ACC112 (cell line): ENCODE results near the gene RIOK1.

Source experiments
- H2AFZ ChIP-seq: fragments of 200-600 bp; sonication (generic); one replicate; pipeline ENCODE4 v1.6.0; 2017; ENCODE audit warnings: antibody characterized with exemption, low read length; ENCODE audit not compliant: unreplicated experiment
- H3K27ac ChIP-seq: fragments of 200-600 bp; sonication (generic); 2 replicates; pipeline ENCODE4 v1.5.1; 2014; ENCODE audit warnings: low read depth, mild to moderate bottlenecking, antibody characterized with exemption, low read length, moderate library complexity
- H3K27me3 ChIP-seq: fragments of 200-600 bp; sonication (generic); 2 replicates; pipeline ENCODE4 v1.6.1; 2014; ENCODE audit warnings: mild to moderate bottlenecking, antibody characterized with exemption, low read length, moderate library complexity, mixed read lengths; ENCODE audit not compliant: insufficient read depth
- H3K36me3 ChIP-seq: fragments of 200-600 bp; sonication (generic); 2 replicates; pipeline ENCODE4 v1.6.1; 2016; ENCODE audit warnings: mild to moderate bottlenecking, antibody characterized with exemption, low read length, moderate library complexity, mixed read lengths; ENCODE audit not compliant: insufficient read depth
- H3K4me1 ChIP-seq: fragments of 200-600 bp; sonication (generic); one replicate; pipeline ENCODE4 v1.6.1; 2016; ENCODE audit warnings: low read length, mixed read lengths; ENCODE audit not compliant: insufficient read depth, unreplicated experiment, control insufficient read depth
- H3K4me3 ChIP-seq: fragments of 200-600 bp; sonication (generic); 2 replicates; pipeline ENCODE4 v1.5.1; 2014; ENCODE audit warnings: mild to moderate bottlenecking, low read depth, low read length
- H3K79me2 ChIP-seq: fragments of 200-600 bp; sonication (generic); one replicate; pipeline ENCODE4 v1.6.0; 2016; ENCODE audit warnings: low read length; ENCODE audit not compliant: control insufficient read depth, unreplicated experiment, insufficient read depth

RIOK1 gene

DNA sequence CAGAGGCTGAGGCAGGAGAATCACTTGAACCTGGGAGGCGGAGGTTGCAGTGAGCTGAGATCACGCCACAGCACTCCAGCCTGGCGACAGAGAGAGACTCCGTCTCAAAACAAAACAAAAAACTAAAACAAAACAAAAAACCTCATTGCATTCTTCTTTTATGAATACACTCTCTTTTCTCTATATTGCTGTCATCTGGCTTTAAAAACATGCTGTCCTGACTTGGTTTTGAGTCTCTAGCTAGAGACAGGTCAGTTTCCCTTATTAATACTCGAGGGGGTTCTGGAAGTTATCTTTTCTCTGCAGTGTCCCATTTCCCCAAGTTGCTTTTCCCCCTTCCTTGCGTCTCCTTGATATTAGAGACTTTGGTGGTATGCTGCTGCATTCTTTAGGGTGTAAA, 50.9 kb downstream of the RIOK1 start:
- H3K79me2 ChIP-seq, result no peaks in the 10 kb centered on the region
- no peak overlapping the region for H2AFZ ChIP-seq
- no peak overlapping the region for H3K4me3 ChIP-seq
- H3K27me3 ChIP-seq, result no peaks in the 10 kb centered on the region
- H3K4me1 ChIP-seq, result peaks cover 7% of the 10 kb centered on the region
- H3K36me3 ChIP-seq, result no peaks in the 10 kb centered on the region
- no peak overlapping the region for H3K27ac ChIP-seq

DNA sequence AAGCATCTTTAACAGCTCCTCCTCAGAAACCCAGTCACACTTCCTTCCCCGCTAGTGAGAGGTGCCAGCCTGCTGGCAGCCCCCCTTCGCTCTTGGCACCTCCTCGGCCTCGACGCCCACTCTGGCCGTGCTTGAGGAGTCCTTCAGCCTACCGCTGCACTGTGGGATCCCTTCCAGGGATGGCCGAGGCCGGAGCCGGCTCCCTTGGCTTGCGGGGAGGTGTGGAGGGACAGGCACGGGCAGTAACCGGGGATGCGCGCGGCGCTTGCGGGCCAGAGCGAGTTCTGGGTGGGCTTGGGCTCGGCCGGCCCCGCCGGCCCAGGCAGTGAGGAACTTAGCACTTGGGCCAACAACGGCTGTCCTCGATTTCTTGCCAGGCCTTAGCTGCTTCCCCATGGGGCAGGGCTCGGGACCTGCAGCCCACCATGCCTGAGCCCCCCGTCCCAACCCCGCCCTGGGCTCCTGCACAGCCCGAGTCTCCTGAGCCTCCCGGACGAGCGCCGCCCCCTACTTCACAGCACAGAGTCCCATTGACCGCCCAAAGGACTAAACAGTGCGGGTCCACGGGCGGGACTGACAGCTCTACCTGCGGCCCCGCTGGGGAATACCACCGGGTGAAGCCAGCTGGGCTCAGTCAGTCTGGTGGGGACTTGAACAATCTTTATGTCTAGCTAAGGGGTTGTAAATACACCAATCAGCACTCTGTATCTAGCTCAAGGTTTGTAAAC, 51.6 kb downstream of the RIOK1 start:
- H3K36me3 ChIP-seq, result no peaks in the 10 kb centered on the region
- no peaks in the 10 kb centered on the region for H3K79me2 ChIP-seq
- no peak overlapping the region for H2AFZ ChIP-seq
- no peak overlapping the region for H3K4me3 ChIP-seq
- no peak overlapping the region for H3K27ac ChIP-seq
- H3K27me3 ChIP-seq, result no peaks in the 10 kb centered on the region
- H3K4me1 ChIP-seq, result peaks cover 8% of the 10 kb centered on the region

DNA sequence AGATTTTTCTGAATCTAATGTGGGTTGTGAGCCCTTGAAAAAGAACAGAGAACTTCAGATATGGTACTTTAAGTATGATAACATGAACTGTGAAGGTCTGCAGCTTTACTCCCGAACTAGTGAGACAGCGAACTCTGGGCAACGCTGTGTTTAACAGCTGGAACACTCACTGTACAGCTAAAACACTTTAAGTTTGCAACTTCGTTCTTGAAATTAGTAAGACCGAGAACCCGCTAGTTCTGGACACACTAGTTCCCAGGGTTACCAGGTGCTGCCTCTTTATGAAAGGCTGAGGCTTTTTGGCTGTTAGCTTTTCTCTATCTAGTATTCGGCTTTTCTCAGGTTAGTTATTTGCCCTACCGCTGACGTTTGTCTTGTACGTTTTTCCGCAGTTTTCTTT, 52.9 kb downstream of the RIOK1 start:
- Histone ChIP-seq H3K36me3 (no peaks in the 10 kb centered on the region), H3K27me3 (no peaks in the 10 kb centered on the region), H3K79me2 (no peaks in the 10 kb centered on the region), H3K27ac (no peak overlapping the region), H2AFZ (no peak overlapping the region), H3K4me1 (peaks cover 8% of the 10 kb centered on the region), H3K4me3 (no peak overlapping the region)

DNA sequence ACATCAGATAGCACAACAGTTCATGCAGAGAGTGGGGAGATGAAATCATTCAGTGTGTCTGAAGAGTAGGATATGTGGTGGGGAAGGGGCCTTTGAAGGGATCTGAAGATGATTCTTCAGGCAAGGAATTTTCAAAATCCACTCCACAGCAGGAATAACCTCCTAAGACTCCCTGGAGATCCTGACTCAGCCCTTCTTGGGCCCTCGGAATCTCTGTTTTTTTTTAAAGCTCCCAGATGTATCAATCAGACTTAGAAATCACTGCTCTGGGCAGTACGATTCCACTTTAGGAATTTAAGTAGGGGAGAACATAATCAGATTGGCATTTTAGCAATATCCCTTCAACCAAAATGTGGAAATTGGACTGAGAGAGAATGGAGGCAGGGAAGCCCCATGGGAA, 55.5 kb downstream of the RIOK1 start:
- Histone ChIP-seq H3K27ac (no peak overlapping the region), H3K4me1 (peaks cover 8% of the 10 kb centered on the region), H3K4me3 (no peak overlapping the region), H3K27me3 (no peaks in the 10 kb centered on the region), H2AFZ (no peak overlapping the region), H3K79me2 (no peaks in the 10 kb centered on the region), H3K36me3 (no peaks in the 10 kb centered on the region)

DNA sequence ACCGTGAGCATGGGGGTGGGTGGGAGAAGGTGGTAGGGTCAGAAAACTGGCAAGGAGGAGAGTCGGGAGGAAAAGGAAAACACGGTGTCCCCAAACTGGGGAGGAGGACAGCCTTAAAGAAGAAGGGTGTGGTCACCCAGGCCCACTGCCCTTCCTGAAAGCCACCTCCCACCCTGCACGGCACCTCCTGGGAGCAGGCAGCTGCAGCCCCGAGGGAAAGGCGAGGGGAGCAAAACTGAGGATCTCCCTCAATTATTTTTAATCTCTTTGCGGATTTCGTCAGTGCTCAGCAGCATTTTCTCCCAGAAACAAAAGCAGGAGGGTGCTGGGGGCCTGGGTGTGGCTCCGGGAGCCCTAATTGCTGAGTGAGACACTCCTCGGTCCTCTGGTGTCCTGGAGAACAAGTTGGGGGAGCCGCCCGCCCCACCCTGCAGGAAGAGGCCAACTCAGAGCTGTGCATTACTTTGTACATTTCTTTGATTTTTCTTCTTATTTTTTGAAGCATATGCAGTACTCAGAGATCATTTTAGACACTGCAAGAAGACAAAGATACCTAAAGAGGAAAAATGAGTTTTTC, 56.4 kb downstream of the RIOK1 start:
- Histone ChIP-seq H3K4me1 (peaks cover 8% of the 10 kb centered on the region), H3K79me2 (no peaks in the 10 kb centered on the region), H3K4me3 (no peak overlapping the region)

DNA sequence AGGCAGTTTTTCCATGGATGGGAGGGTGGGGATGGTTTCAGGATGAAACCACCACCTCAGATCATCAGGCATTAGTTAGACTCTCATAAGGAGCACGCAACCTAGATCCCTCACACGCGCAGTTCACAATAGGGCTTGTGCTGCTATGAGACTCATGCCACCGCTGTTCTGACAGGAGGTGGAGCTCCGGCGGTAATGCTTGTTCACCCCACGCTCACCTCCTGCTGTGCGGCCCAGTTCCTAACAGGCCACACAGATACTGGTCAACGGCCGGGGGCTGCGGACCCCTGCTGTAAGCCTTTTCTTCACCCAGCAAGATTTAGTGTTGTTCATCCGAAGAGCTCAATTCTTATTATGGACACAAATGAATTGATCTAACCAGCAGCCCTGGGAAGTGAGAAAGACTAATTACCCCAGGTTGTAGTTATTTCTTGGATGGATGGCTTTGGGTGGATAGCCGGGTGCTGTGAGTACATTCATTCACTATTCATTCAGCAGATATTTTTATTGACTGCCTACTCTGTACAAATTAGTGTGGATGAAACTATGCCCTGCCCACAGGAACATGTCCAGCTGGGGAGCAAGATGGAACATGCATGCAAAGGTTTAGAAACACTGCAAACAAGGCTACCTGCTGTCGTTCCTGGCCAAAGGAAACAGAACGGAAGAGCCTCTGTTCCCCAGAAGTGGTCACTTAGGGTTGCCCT, 57.2 kb downstream of the RIOK1 start:
- no peaks in the 10 kb centered on the region for H3K36me3 ChIP-seq
- H3K27me3 ChIP-seq, result no peaks in the 10 kb centered on the region
- no peak overlapping the region for H2AFZ ChIP-seq
- H3K4me1 ChIP-seq, result peaks cover 8% of the 10 kb centered on the region
- no peak overlapping the region for H3K27ac ChIP-seq
- no peaks in the 10 kb centered on the region for H3K79me2 ChIP-seq
- no peak overlapping the region for H3K4me3 ChIP-seq

More for the DNA sequence above, 56.4 kb downstream of the RIOK1 start:
- H3K27me3 ChIP-seq, result no peaks in the 10 kb centered on the region
- H2AFZ ChIP-seq, result no peak overlapping the region
- no peaks in the 10 kb centered on the region for H3K36me3 ChIP-seq
- H3K27ac ChIP-seq, result no peak overlapping the region

DNA sequence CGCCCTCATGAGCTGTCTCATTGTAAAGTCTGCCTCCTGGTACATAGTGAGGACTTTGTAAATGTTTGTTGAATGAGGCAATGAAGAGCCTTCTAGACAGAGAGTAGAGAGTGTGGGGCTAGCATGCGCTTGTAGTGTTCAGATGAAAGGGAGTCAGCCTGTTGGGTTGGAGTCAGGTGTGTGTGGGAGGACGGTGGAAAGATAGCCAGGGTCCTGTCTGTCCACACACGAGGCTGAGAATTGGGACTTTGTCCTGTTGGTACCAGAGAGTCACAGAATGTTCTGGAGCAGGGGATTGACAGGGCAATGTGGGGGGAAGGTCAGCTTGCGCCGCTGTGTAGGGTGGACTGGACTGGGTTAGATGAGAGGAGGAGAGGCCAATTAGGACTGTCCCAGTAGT, 58.6 kb downstream of the RIOK1 start:
- no peaks in the 10 kb centered on the region for H3K36me3 ChIP-seq
- H3K27me3 ChIP-seq, result peaks cover 6% of the 10 kb centered on the region; the same call in 1 of the 2 replicates
- no peak overlapping the region for H3K27ac ChIP-seq
- H3K4me3 ChIP-seq, result no peak overlapping the region
- peaks cover 8% of the 10 kb centered on the region for H3K4me1 ChIP-seq
- no peaks in the 10 kb centered on the region for H3K79me2 ChIP-seq
- no peak overlapping the region for H2AFZ ChIP-seq

DNA sequence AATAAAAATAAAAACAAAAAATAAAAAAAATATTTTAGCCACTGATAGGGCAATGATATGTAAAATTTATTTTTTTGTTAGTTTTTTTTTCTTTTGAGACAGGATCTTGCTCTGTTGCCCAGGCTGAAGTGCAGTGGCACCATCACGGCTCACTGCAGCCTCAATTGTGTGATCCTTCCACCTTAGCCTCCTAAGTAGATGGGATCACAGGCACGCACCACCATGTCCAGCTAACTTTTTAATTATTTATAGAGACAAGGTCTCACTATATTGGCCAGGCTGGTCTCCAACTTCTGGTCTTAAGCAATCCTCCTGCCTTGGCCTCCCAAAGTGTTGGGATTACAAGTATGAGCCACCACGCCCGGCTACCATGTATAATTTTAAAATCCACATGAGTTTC, 59.4 kb downstream of the RIOK1 start:
- Histone ChIP-seq H3K4me1 (peaks cover 8% of the 10 kb centered on the region), H3K4me3 (no peak overlapping the region), H3K36me3 (no peaks in the 10 kb centered on the region), H3K27me3 (peaks cover 6% of the 10 kb centered on the region; the same call in 1 of the 2 replicates), H3K79me2 (no peaks in the 10 kb centered on the region), H2AFZ (no peak overlapping the region), H3K27ac (no peak overlapping the region)

DNA sequence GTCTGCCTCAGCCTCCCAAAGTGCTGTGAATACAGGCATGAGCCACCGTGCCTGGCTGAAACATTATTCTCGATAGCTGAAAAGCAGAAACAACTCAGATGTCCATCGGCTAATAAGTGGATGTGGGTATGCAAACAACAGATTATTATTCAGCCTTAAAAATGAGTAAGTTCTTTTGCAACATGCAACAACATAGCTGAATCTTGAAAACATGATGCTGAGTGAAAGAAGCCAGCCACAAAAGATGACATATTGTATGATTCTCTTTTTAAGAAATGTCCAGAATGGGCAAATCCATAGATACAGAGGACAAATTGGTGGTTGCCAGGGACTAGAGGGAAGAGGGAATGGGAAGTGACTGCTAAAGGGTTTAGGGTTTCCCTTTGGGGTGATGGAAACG, 61.7 kb downstream of the RIOK1 start:
- H3K79me2 ChIP-seq, result no peaks in the 10 kb centered on the region
- H3K36me3 ChIP-seq, result no peaks in the 10 kb centered on the region
- peaks cover 6% of the 10 kb centered on the region; the same call in 1 of the 2 replicates for H3K27me3 ChIP-seq
- no peaks in the 10 kb centered on the region for H3K4me1 ChIP-seq
- H2AFZ ChIP-seq, result no peak overlapping the region
- H3K27ac ChIP-seq, result no peak overlapping the region
- no peak overlapping the region for H3K4me3 ChIP-seq

DNA sequence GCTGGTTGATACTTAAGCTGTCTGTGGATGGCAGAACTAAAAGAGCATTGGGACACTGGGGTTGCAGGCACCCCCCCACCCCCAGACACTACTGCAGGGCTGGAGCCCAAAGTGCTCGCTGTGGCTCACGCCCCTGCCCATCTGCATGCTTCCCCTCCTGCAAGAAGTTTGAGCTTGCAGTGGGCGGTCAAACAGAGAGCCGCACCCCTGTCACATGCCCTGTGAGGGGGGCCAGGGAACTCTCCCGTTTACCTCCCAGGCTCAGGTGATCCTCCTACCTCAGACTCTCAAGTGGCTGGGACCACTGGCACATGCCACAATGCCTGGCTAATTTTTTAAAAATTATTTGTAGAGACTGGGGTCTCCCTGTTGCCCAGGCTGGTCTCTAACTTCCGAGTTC, 63.3 kb downstream of the RIOK1 start:
- H3K27ac ChIP-seq, result no peak overlapping the region
- no peaks in the 10 kb centered on the region for H3K4me1 ChIP-seq
- no peak overlapping the region for H2AFZ ChIP-seq
- no peaks in the 10 kb centered on the region for H3K36me3 ChIP-seq
- peaks cover 6% of the 10 kb centered on the region; the same call in 1 of the 2 replicates for H3K27me3 ChIP-seq
- no peaks in the 10 kb centered on the region for H3K79me2 ChIP-seq
- H3K4me3 ChIP-seq, result no peak overlapping the region
